PC-3 (cell line): ENCODE results near the gene ZCCHC4. TPM values are rescaled to one million over a fixed set of nuclear protein-coding genes. Genes with fewer than 3 reads are reported as not detected.

Source experiments
- ATAC-seq: fragments of 200-7000 bp; cut with Tn5 transposase; 2 replicates; pipeline ENCODE4 v1.9.1; 2020; ENCODE audit warnings: mild to moderate bottlenecking, moderate library complexity
- BruUV-seq: library from RNA; stranded (reverse); fragments of 400-500 nt; replicated peaks from 2 replicates; lab custom pipeline; 2021; lab: Mats Ljungman, UMichigan
- CTCF ChIA-PET: fragments of 300-600 bp; sonication (Branson Sonifier 250); formaldehyde crosslinking; loops from one replicate; lab custom pipeline; 2022; ENCODE audit warnings: antibody characterized with exemption; lab: Charles Lee
- POLR2A ChIA-PET: fragments of 300-600 bp; sonication (Branson Sonifier 250); formaldehyde crosslinking; loops from one replicate; lab custom pipeline; 2022; ENCODE audit warnings: antibody characterized with exemption; ENCODE audit not compliant: unreplicated experiment; lab: Charles Lee
- DNase-seq: peaks from one replicate; pipeline ENCODE4 v3.0.0-alpha.2; 2015
- H2AFZ ChIP-seq: fragments of 300-600 bp; sonication (generic); 2 replicates; pipeline ENCODE4 v1.6.0; 2016; ENCODE audit warnings: antibody characterized with exemption, low read length
- H3F3A ChIP-seq: fragments of 300-600 bp; sonication (generic); one replicate; pipeline ENCODE4 v1.6.0; 2017; ENCODE audit warnings: antibody characterized with exemption, low read length, control low read depth, mild to moderate bottlenecking; ENCODE audit not compliant: unreplicated experiment
- H3K27ac ChIP-seq: fragments of 300-600 bp; sonication (generic); 2 replicates; pipeline ENCODE4 v1.5.1; 2016; ENCODE audit warnings: mild to moderate bottlenecking, low read length
- H3K27me3 ChIP-seq: fragments of 300-600 bp; sonication (generic); 2 replicates; pipeline ENCODE4 v1.6.1; 2016; ENCODE audit warnings: low read length, mixed read lengths
- H3K36me3 ChIP-seq: fragments of 300-600 bp; sonication (generic); 2 replicates; pipeline ENCODE4 v1.6.1; 2016; ENCODE audit warnings: low read depth, mixed run types, low read length, mixed read lengths
- H3K4me1 ChIP-seq: fragments of 300-600 bp; sonication (generic); 2 replicates; pipeline ENCODE4 v1.5.1; 2016; ENCODE audit warnings: low read length; ENCODE audit not compliant: insufficient read depth
- H3K4me2 ChIP-seq: fragments of 300-600 bp; sonication (generic); 2 replicates; pipeline ENCODE4 v1.6.0; 2016; ENCODE audit warnings: low read length
- H3K4me3 ChIP-seq: fragments of 300-600 bp; sonication (generic); 2 replicates; pipeline ENCODE4 v1.5.1; 2016; ENCODE audit warnings: mild to moderate bottlenecking, low read length, mixed read lengths
- H3K79me2 ChIP-seq: fragments of 300-600 bp; sonication (generic); 2 replicates; pipeline ENCODE4 v1.6.1; 2017; ENCODE audit warnings: low read length, mixed read lengths
- H3K9ac ChIP-seq: fragments of 300-600 bp; sonication (generic); 2 replicates; pipeline ENCODE4 v1.6.0; 2016; ENCODE audit warnings: mild to moderate bottlenecking, low read length
- H3K9me2 ChIP-seq: fragments of 300-600 bp; sonication (generic); replicated peaks from 2 replicates; pipeline ENCODE4 v1.6.1; 2016; ENCODE audit warnings: mixed run types, low read length, mixed read lengths
- H3K9me3 ChIP-seq: fragments of 300-600 bp; sonication (generic); 2 replicates; pipeline ENCODE4 v1.6.1; 2016; ENCODE audit warnings: low read length, mixed read lengths
- H4K20me1 ChIP-seq: fragments of 300-600 bp; sonication (generic); 2 replicates; pipeline ENCODE4 v1.6.1; 2016; ENCODE audit warnings: low read length, mixed read lengths
- CTCF ChIP-seq: fragments of 300-600 bp; sonication (generic); conservative IDR thresholded peaks from 2 replicates; pipeline ENCODE4 v1.5.1; 2017; ENCODE audit warnings: antibody characterized with exemption, low read depth, mild to moderate bottlenecking, low read length
- EZH2 ChIP-seq: fragments of 300-600 bp; sonication (generic); IDR thresholded peaks from one replicate; pipeline ENCODE4 v1.6.1; 2017; ENCODE audit warnings: antibody characterized with exemption, mild to moderate bottlenecking, low read length; ENCODE audit not compliant: unreplicated experiment
- EZH2phosphoT487 ChIP-seq: fragments of 300-600 bp; sonication (generic); IDR thresholded peaks from 2 replicates; pipeline ENCODE4 v1.6.1; 2018; ENCODE audit warnings: mild to moderate bottlenecking, antibody characterized with exemption, low read length, borderline replicate concordance
- intact Hi-C: fragments of 100-400 bp; cut with micrococcal nuclease; formaldehyde crosslinking; loops from 2 replicates; pipeline ENCODE4 v1.9.0; 2023
- total RNA-seq: library from RNA; depleted of rRNA; stranded (reverse); fragments of >200 nt; gene quantifications from 2 replicates; pipeline ENCODE4 v1.2.3, GENCODE V29; 2014

ZCCHC4 gene
- total RNA-seq, 1 experiment from 2014 or later, result 6.8 TPM

- BruUV-seq, result no TSS peak
- Histone ChIP-seq H3K9ac (peak overlapping the region; percentile 86), H3K79me2 (peaks cover 17% of the 10 kb centered on the region), H3K9me3 (no peaks in the 10 kb centered on the region), H4K20me1 (no peaks in the 10 kb centered on the region), H3K9me2 (no peaks in the 10 kb centered on the region), H3K4me2 (peak overlapping the region; percentile 91), H3K4me1 (peaks cover 13% of the 10 kb centered on the region; the same call in 1 of the 2 replicates), H3K27ac (peak overlapping the region; percentile 48), H3K4me3 (peak overlapping the region; percentile 91), H3K27me3 (no peaks in the 10 kb centered on the region), H3K36me3 (no peaks in the 10 kb centered on the region), H3F3A (no peaks in the 10 kb centered on the region), H2AFZ (peak overlapping the region; percentile 85)
- TF ChIP-seq EZH2, result no peak
- no peak for TF ChIP-seq CTCF
- no peak for TF ChIP-seq EZH2phosphoT487
- POLR2A ChIA-PET, result interaction anchor here (0.6 kb wide), 1 partner anchor 53 kb away, joined by 6 read pairs; no protein-coding TSS in a partner anchor
- CTCF ChIA-PET, result interaction anchor here (0.7 to 1.8 kb wide), 6 partner anchors 30 to 80 kb away, joined by 3 to 12 read pairs (median 7); partner anchors contain the start of gene PI4K2B
- intact Hi-C loops, result loop anchor here (5.0 kb wide), 2 partner anchors 54 to 151 kb away; partner anchors contain the start of gene SEPSECS
- ATAC-seq, result peak; percentile 7; the same call in 1 of the 2 replicates
- peak; percentile 10 for DNase-seq
Observed at GRCh38 chr4:25313201-25313895, 774 bp downstream of the ZCCHC4 start.

- no peak for ATAC-seq
- peak overlapping the region; percentile 84 for H3K27ac ChIP-seq
- H3K4me3 ChIP-seq, result peak overlapping the region; percentile 46
Observed at GRCh38 chr4:25320336-25320735, 7.8 kb downstream of the ZCCHC4 start.

More at GRCh38 chr4:25320336-25320735, 7.8 kb downstream of the ZCCHC4 start:
- H3K9me2 ChIP-seq, result no peaks in the 10 kb centered on the region
- H3K4me1 ChIP-seq, result peaks cover 27% of the 10 kb centered on the region
- no peaks in the 10 kb centered on the region for H3K27me3 ChIP-seq
- no peaks in the 10 kb centered on the region for H4K20me1 ChIP-seq
- H3K4me2 ChIP-seq, result peak overlapping the region; percentile 50
- no peaks in the 10 kb centered on the region for H3K9me3 ChIP-seq
- no peaks in the 10 kb centered on the region; the same call in 1 of the 2 replicates for H3K79me2 ChIP-seq
- POLR2A ChIA-PET, result interaction anchor here (0.6 kb wide), 1 partner anchor 8 kb away, joined by 6 read pairs; no protein-coding TSS in a partner anchor
- CTCF ChIA-PET, result no interaction called here
- H2AFZ ChIP-seq, result no peak overlapping the region
- peak; percentile 36 for DNase-seq
- intact Hi-C loops, result no loop called here
- H3F3A ChIP-seq, result no peaks in the 10 kb centered on the region
- H3K36me3 ChIP-seq, result no peaks in the 10 kb centered on the region
- no TSS peak for BruUV-seq
- TF ChIP-seq EZH2phosphoT487 (no peak), EZH2 (no peak), CTCF (no peak)
- 0 out of 2 replicates have a peak overlapping the region, but pooled peaks have one; percentile 28 for H3K9ac ChIP-seq
